Heart left ventricle (tissue), 16 donors: ENCODE results near the gene MID2. TPM values are rescaled to one million over a fixed set of nuclear protein-coding genes. Genes with fewer than 3 reads are reported as not detected.

Experiments used
- ATAC-seq, 4 donors: fragments of 200-7000 bp; cut with Tn5 transposase; one replicate each; pipeline ENCODE4 v1.9.1; 2020 to 2022; ENCODE audit warnings: moderate library complexity in 4 of 4, mild to moderate bottlenecking in 3 of 4, moderate number of reproducible peaks in 1 of 4
- DNase-seq, 5 donors: peaks; one replicate each; pipeline ENCODE4 v3.0.0-alpha.2; 2020
- H3K27ac ChIP-seq, 12 donors: fragments of 200-600 bp; sonication (generic) in 4 of 12; one replicate each; pipeline versions ENCODE4 v1.5.0 to v1.8.0; 2016 to 2022; ENCODE audit warnings: mild to moderate bottlenecking in 2 of 12
- H3K27me3 ChIP-seq, 9 donors: fragments of 200-600 bp; sonication (generic) in 2 of 9; one replicate each; pipeline versions ENCODE4 v1.5.1 to v1.8.0; 2016 to 2022; ENCODE audit warnings: mild to moderate bottlenecking in 3 of 9
- H3K36me3 ChIP-seq, 9 donors: fragments of 200-600 bp; sonication (generic) in 2 of 9; one replicate each; pipeline versions ENCODE4 v1.5.0 to v1.8.0; 2018 to 2022; ENCODE audit warnings: mild to moderate bottlenecking in 2 of 9
- H3K4me1 ChIP-seq, 12 donors: fragments of 200-600 bp; sonication (generic) in 4 of 12; one replicate each; pipeline versions ENCODE4 v1.5.0 to v1.8.0; 2016 to 2022; ENCODE audit warnings: mild to moderate bottlenecking in 3 of 12
- H3K4me3 ChIP-seq, 12 donors: fragments of 200-600 bp; sonication (generic) in 4 of 12; one replicate each; pipeline versions ENCODE4 v1.5.0 to v1.8.0; 2017 to 2022; ENCODE audit warnings: mild to moderate bottlenecking in 9 of 12, moderate library complexity in 4 of 12
- H3K9me3 ChIP-seq, 12 donors: fragments of 200-600 bp; sonication (generic) in 4 of 12; one replicate each; pipeline versions ENCODE4 v1.5.0 to v1.8.0; 2016 to 2022; ENCODE audit warnings: mild to moderate bottlenecking in 1 of 12
- CTCF ChIP-seq, 12 donors: fragments of 200-600 bp; sonication (generic) in 4 of 12; IDR thresholded peaks; one replicate each; pipeline versions ENCODE4 v1.5.0 to v1.8.0; 2018 to 2022; ENCODE audit warnings: antibody characterized with exemption in 12 of 12, mild to moderate bottlenecking in 5 of 12
- POLR2A ChIP-seq, 2 donors: fragments of 450-650 bp; IDR thresholded peaks; one replicate each; pipeline ENCODE4 v1.6.1; 2017; ENCODE audit warnings: antibody characterized with exemption in 2 of 2, mild to moderate bottlenecking in 2 of 2, moderate library complexity in 2 of 2
- WGBS, 4 donors: extraction: QIAGEN DNeasy Blood & Tissue Kit in 2 of 4; methylation state at CpG; one replicate each; pipeline versions ENCODE4 v1.1.5 to v1.1.7; 2013 to 2018; 5-methylcytosine and 5-hydroxymethylcytosine counted together
- intact Hi-C, 10 donors: fragments of 100-400 bp; cut with DNase I; formaldehyde crosslinking; loops; one replicate each; pipeline versions ENCODE4 v1.11.1 to v1.14.2; 2022
- polyA plus RNA-seq, 2 donors: library from polyadenylated mRNA; stranded (reverse); fragments of 200-250 nt; gene quantifications; one replicate each; pipeline ENCODE4 v1.2.3, GENCODE V29; 2013
- total RNA-seq, 9 donors: library from RNA; depleted of rRNA in 2 of 9; stranded (reverse); fragments of >200 nt in 2 of 9; fragmentation: NEBNext Ultra II Directional in 3 of 9; extraction: Animal tissue kit (Norgen Biotek cat#: 25700) in 3 of 9; gene quantifications; one replicate each; pipeline versions ENCODE4 v1.1.0 to v1.2.4, GENCODE V29; 2016 to 2023
- donor health status: ischemic (EF 13 %, LVEDD 7.1; RV severe dilation, severe dysfunction).
- donor health status: healthy with polysubstance abuse.
- donor health status: DM: no; HTN: yes; CAD: no.
- donor health status: DM: no; HTN: no; CAD: no.
- donor health status: ischemic (EF 25% LVEDD 6.9; RV normal size, moderate dysfunction).
- donor health status: ischemic (EF 25% LVEDD 5.7; RV mildly dilated, moderate dysfunction).
- donor health status: healthy.
- donor health status: DM: yes; HTN: yes; CAD: no.
- donor health status: ischemic (EF 35%, LVEDD 5.7; RV mildly dilated, moderate dysfunction).
- donor health status: nonischemic (EF 11% LVEDD 7.7; RV severe dilation, severe dysfunction).
- donor health status: DM: yes; HTN: yes; CAD: no.
- donor health status: PGD.
- donor health status: ischemic (EF 29% LVEDD 5.4; RV normal size, mild dysfunction).
- donor health status: nonischemic (EF 23%, LVEDD 6.1; RV moderate dilation, normal function).

Gene MID2
- total and polyA plus RNA-seq, 11 donors: 0.53 to 16.2 (median 4.2) TPM

GRCh38 chrX:107818900-107819521 is 6.7 kb upstream of the MID2 start:
- ATAC-seq: no peak
- Histone ChIP-seq H3K4me3 (no peak overlapping the region), H3K27me3 (peaks cover 0 to 19% (median 0%) of the 10 kb centered on the region in 9 donors), H3K36me3 (no peaks in the 10 kb centered on the region), H3K4me1 (no peaks in the 10 kb centered on the region), H3K9me3 (peaks cover 0 to 21% (median 1%) of the 10 kb centered on the region in 12 donors), H3K27ac (no peak overlapping the region)
- intact Hi-C loops: no loop called here
- no peak for DNase-seq
- no peak for TF ChIP-seq POLR2A (IDR thresholded peaks at IDR 0.05)
- no peak for TF ChIP-seq CTCF (IDR thresholded peaks at IDR 0.05)

GRCh38 chrX:107823042-107823441 is 2.6 kb upstream of the MID2 start:
- DNase-seq (no peak), ATAC-seq (no peak)
- peaks cover 0 to 37% (median 0%) of the 10 kb centered on the region in 9 donors for H3K27me3 ChIP-seq
- intact Hi-C loops: loop anchor here in 2 of 10 donors (10.0 kb wide), 2 partner anchors 72 to 88 kb away; no protein-coding TSS in a partner anchor
- H3K27ac ChIP-seq: no peak overlapping the region
- 90 to 96% (median 91%) methylated on average over 2 of the region's 2 CpGs for WGBS, 4 donors
- no peaks in the 10 kb centered on the region for H3K36me3 ChIP-seq
- H3K4me1 ChIP-seq: peaks cover 0 to 5% (median 0%) of the 10 kb centered on the region in 12 donors
- H3K4me3 ChIP-seq: no peak overlapping the region
- TF ChIP-seq POLR2A (IDR thresholded peaks at IDR 0.05) (no peak), CTCF (IDR thresholded peaks at IDR 0.05) (no peak)
- H3K9me3 ChIP-seq: peaks cover 0 to 20% (median 1%) of the 10 kb centered on the region in 12 donors

- intact Hi-C loops: loop anchor here in 2 of 10 donors (10.0 kb wide), 2 partner anchors 71 to 89 kb away; no protein-coding TSS in a partner anchor
- no peak for ATAC-seq
- Histone ChIP-seq H3K9me3 (peaks cover 0 to 16% (median 1%) of the 10 kb centered on the region in 12 donors), H3K4me1 (peaks cover 0 to 5% (median 0%) of the 10 kb centered on the region in 12 donors), H3K27me3 (peaks cover 0 to 38% (median 0%) of the 10 kb centered on the region in 9 donors), H3K36me3 (no peaks in the 10 kb centered on the region), H3K4me3 (no peak overlapping the region), H3K27ac (no peak overlapping the region)
- 30 to 45% (median 42%) methylated on average over 1 of the region's 1 CpG for WGBS, 4 donors
- DNase-seq: no peak
- TF ChIP-seq CTCF (IDR thresholded peaks at IDR 0.05) (no peak), POLR2A (IDR thresholded peaks at IDR 0.05) (no peak)
Measured at GRCh38 chrX:107823456-107823855, 2.2 kb upstream of the MID2 start.

- ATAC-seq: peak in 3 of 4 donors; percentile 47 to 79 (median 76)
Measured at GRCh38 chrX:107826238-107827029, 768 bp downstream of the MID2 start.

More at GRCh38 chrX:107826238-107827029, 768 bp downstream of the MID2 start:
- peak; percentile 12 to 63 (median 32) for DNase-seq
- WGBS, 4 donors: 1 to 58% (median 24%) methylated on average over 21 to 100 of the region's 100 CpGs
- Histone ChIP-seq H3K36me3 (no peaks in the 10 kb centered on the region), H3K4me3 (peak overlapping the region; percentile 31 to 70 (median 58)), H3K4me1 (peaks cover 0 to 5% (median 0%) of the 10 kb centered on the region in 12 donors), H3K27ac (peak overlapping the region; percentile 73 to 90 (median 84)), H3K27me3 (peaks cover 0 to 55% (median 0%) of the 10 kb centered on the region in 9 donors), H3K9me3 (no peaks in the 10 kb centered on the region)
- TF ChIP-seq POLR2A (IDR thresholded peaks at IDR 0.05) (no peak), CTCF (IDR thresholded peaks at IDR 0.05) (no peak)
- intact Hi-C loops: loop anchor here in 2 of 10 donors (10.0 kb wide), 2 partner anchors 68 to 92 kb away; no protein-coding TSS in a partner anchor
